ENCODE measurements around the gene MEIOSIN.

- TF ChIP-seq CTCF (optimal IDR thresholded peaks at IDR 0.05 in 1 of 3, IDR thresholded peaks at IDR 0.05 in 1 of 3, conservative IDR thresholded peaks at IDR 0.05 in 1 of 3; ENCODE audit: extremely low read depth in 1 of 3, insufficient read depth in 2 of 3, low read length in 3 of 3) (no peak), EZH2 (IDR thresholded peaks at IDR 0.05; ENCODE audit: low read length) (no peak)
Observed at GRCh38 chr19:45766296-45766868, 33.1 kb downstream of the MEIOSIN start.

Data from keratinocyte (primary cell).